ENCODE data around the gene OSBPL3.

Gene OSBPL3

DNA sequence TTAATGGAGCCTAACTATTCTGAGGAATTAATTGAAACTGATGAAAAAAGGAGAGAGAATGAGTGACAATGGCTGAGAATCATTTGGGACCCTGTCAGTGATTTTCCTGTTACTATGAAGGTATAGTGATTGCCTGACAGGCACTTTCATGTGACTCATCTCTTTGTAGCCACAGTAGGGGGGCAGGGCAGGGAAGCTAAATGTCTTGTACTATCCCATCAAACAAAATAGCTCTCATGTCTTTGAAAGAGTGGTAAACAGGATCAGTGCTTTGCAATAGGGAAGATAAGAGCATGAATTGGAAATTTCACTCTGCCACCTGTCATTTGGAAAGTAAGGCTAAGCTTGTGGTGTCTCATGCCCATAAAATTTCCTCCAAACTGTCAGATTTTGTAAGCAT is 128.2 kb downstream of the OSBPL3 start:
- Histone ChIP-seq H3K36me3 (ENCODE audit: control insufficient read depth, insufficient read depth, low read length) (peaks cover 12% of the 10 kb centered on the region), H3K27me3 (replicated peaks; ENCODE audit: control insufficient read depth, insufficient read depth, low read length) (no peaks in the 10 kb centered on the region), H3K4me3 (replicated peaks; ENCODE audit: low read depth, low read length) (no peak overlapping the region)
- no peak for DNase-seq (ENCODE audit: extremely low read depth, insufficient read length)
- TF ChIP-seq, protein P1, sequence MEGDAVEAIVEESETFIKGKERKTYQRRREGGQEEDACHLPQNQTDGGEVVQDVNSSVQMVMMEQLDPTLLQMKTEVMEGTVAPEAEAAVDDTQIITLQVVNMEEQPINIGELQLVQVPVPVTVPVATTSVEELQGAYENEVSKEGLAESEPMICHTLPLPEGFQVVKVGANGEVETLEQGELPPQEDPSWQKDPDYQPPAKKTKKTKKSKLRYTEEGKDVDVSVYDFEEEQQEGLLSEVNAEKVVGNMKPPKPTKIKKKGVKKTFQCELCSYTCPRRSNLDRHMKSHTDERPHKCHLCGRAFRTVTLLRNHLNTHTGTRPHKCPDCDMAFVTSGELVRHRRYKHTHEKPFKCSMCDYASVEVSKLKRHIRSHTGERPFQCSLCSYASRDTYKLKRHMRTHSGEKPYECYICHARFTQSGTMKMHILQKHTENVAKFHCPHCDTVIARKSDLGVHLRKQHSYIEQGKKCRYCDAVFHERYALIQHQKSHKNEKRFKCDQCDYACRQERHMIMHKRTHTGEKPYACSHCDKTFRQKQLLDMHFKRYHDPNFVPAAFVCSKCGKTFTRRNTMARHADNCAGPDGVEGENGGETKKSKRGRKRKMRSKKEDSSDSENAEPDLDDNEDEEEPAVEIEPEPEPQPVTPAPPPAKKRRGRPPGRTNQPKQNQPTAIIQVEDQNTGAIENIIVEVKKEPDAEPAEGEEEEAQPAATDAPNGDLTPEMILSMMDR (IDR thresholded peaks at IDR 0.05; ENCODE audit: insufficient read depth, low read length, poor library complexity, severe bottlenecking): no peak

DNA sequence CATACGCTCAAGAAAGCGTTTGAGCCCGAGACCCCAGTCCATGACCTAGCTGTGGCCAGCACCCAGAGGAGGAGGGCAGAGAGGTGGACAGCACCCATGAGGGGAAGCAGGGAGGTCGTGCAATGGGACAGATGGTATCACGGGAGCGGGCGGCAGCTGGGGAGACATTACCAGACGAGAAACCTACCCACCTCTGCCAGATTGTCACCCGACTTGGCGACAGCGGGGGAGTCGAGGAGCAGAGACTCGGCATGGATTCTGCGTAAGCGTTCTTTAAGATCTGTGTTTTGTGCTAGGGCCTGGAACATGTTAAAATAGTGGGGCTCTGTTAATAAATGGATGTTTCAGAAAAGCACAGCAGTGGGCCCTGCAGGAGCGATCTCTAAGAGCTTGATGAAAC is 131.1 kb downstream of the OSBPL3 start:
- Histone ChIP-seq H3K27me3 (replicated peaks; ENCODE audit: control insufficient read depth, insufficient read depth, low read length) (no peaks in the 10 kb centered on the region), H3K36me3 (ENCODE audit: control insufficient read depth, insufficient read depth, low read length) (peaks cover 10% of the 10 kb centered on the region), H3K4me3 (replicated peaks; ENCODE audit: low read depth, low read length) (no peak overlapping the region)
- no peak for DNase-seq (ENCODE audit: extremely low read depth, insufficient read length)
- TF ChIP-seq, protein P1 (IDR thresholded peaks at IDR 0.05; ENCODE audit: insufficient read depth, low read length, poor library complexity, severe bottlenecking): no peak

DNA sequence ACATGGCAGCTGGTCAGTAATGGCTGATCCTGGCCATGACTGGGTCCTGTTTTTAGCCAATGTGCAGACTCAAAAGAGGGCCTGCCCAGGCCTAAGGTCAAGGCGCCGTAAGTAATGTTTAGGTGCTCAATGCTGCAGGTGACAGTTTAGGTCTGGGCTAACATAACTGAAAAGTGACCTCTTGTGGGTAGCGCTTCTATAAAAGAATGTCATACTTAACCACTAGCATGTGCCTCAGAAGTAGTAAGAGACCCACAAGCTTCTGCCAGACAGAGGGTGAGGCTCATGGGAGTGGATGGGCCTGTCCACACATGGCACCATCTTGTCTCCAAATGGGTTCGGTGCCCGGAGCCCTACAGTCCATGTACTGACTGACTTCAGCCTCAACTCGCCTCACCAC is 132.2 kb downstream of the OSBPL3 start:
- TF ChIP-seq, protein P1 (IDR thresholded peaks at IDR 0.05; ENCODE audit: insufficient read depth, low read length, poor library complexity, severe bottlenecking): no peak
- Histone ChIP-seq H3K4me3 (replicated peaks; ENCODE audit: low read depth, low read length) (no peak overlapping the region), H3K27me3 (replicated peaks; ENCODE audit: control insufficient read depth, insufficient read depth, low read length) (no peaks in the 10 kb centered on the region), H3K36me3 (ENCODE audit: control insufficient read depth, insufficient read depth, low read length) (peaks cover 10% of the 10 kb centered on the region)
- DNase-seq (ENCODE audit: extremely low read depth, insufficient read length): no peak

DNA sequence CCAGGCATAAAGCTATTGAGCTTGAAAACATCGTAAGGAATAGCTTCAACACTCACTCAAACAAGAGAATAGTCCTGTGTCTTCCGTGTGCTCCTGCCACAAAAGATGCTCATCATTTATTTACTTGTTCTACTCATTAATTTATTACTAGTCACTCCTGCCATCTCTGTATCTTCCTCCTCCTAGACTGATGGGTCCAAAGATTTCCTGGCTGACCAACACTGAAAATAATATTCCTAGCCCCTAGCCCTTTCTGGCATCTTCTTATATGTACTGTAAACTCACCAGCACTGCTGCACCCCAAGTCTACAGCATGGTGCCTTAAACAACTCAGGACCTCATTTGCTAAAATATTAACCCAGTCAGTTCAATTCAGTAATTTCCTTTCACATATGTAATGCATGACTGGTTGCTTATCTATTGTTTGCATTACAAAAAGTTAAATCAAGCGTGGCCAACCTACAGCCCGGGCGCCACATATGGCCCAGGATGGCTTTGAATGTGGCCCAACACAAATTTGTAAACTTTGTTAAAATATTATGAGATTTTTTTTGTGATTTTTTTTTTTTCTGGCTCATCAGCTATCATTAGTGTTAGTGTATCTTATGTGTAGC is 136.1 kb downstream of the OSBPL3 start:
- Histone ChIP-seq H3K36me3 (ENCODE audit: control insufficient read depth, insufficient read depth, low read length) (peaks cover 8% of the 10 kb centered on the region), H3K27me3 (replicated peaks; ENCODE audit: control insufficient read depth, insufficient read depth, low read length) (no peaks in the 10 kb centered on the region), H3K4me3 (replicated peaks; ENCODE audit: low read depth, low read length) (no peak overlapping the region)
- TF ChIP-seq, protein P1 (IDR thresholded peaks at IDR 0.05; ENCODE audit: insufficient read depth, low read length, poor library complexity, severe bottlenecking): no peak
- no peak for DNase-seq (ENCODE audit: extremely low read depth, insufficient read length)

DNA sequence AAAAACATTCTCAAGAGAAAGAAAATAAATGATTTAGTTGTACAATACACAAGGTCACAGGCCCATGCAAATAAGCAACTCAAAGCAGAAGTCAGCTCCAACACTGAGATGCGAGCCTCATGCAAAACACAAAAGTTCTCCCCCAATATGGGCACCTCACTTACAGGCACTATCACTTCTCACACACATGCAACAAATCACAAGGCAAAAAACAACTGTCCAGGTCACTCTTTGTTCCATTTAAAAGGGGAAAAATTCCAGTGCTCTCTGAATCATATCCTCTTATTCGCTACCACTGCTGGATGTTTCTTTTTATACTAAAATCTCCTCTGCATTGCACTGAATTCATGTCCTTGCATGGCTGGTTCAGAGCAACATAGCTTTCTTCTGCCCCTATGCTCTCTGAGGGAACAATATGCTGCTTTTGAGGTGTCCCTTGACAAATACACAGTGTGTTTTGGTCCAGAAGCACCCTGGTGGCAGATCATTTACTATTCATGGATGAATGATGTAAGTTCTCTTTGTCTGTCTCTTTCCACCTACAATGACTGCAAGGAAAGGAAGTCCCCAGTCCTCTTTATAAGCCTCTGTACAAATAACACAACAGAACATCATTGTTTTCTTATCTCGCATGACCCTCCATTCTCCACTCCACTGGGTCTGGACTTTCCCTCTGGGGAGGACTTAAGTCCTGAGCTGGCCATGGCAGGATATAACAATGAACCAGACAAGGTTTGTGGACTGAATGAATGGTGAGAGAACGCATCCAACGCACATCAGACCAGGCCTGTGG is 137.3 kb downstream of the OSBPL3 start:
- H3K4me3 ChIP-seq (replicated peaks; ENCODE audit: low read depth, low read length): no peak overlapping the region
- peaks cover 3% of the 10 kb centered on the region for H3K36me3 ChIP-seq (ENCODE audit: control insufficient read depth, insufficient read depth, low read length)
- H3K27me3 ChIP-seq (replicated peaks; ENCODE audit: control insufficient read depth, insufficient read depth, low read length): no peaks in the 10 kb centered on the region
- peak; percentile 31 for DNase-seq (ENCODE audit: extremely low read depth, insufficient read length)
- TF ChIP-seq, protein P1 (IDR thresholded peaks at IDR 0.05; ENCODE audit: insufficient read depth, low read length, poor library complexity, severe bottlenecking): no peak

Data from GM06990 (cell line).